Measurements from ENCODE around the gene MYOCD.

Gene MYOCD

DNA sequence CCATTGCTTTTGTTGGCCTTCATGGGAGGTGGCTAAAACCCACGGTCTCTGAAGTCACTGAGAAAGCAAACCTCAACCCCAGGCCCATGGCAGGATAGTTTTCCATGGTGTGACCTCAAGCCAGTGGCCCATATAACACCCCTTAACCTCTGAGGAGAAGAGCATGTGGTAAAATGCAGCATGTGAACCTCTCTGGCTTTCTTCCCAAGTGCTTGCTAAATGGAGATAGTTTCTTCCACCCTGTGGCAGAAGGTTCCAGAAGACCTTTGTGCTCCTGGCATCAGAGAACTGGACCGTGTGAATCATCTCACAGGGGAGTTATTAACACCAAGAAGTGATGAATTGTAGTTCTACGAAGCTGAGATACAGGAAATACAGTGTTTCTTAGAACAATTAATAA lies 47.3 kb downstream of the MYOCD start:
- DNase-seq (ENCODE audit: low read depth), result no peak

DNA sequence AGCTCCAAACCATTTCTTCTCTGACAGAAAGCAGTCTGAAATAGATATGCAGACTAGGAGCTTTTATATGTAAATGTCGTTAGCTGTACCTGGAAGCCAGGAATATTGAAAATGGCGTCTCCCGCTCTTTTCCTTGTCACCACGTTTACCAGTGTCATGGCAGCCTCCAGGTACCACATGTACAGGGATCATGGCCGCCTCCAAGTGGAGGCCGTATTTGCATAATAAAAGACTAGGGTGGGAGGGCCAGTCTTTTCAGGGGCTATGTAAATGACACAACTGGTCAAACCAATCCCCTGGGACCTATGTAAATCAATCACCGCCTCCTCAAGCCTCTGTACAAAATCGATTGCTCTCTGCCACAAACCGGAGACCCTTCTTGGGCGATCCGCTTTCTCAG lies 54.3 kb downstream of the MYOCD start:
- no peak for DNase-seq (ENCODE audit: low read depth)

DNA sequence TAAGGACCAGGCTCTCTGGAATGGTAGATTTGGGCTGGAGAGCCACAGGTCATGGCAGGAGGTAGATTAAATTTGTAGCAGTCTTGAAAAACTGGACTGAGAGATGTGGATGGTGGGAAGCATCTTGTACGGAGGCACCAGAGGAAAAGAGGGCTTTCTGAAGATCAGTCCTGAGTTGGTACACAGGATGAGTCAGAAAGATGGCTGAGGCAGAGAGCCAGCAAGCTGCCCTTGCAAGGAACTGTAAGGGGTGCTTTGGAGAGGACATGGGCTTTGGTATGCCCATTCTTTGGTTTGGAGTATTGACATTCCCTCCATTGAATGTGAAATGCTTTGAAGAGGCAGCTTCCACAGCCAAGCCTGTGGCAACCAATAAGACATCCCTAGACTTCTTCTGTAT lies 55.9 kb downstream of the MYOCD start:
- DNase-seq (ENCODE audit: low read depth), result no peak

DNA sequence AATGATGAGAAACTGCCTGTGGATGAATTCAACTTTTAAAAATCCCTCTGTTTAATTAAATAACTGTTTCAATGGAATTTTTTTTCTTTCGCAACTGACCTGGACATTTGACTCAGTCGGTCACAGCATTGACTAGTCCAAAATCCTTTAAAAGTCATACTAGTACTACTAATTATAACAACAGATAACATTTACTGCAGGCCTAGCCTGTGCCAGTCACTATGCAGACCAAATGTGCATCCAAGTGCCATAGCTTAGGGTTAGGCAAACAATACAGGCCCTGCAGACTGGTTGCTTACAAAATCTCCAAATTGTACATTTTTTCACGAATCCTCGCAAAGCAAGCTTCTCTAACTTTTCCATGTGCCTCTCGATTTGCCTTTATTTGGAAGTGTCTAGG lies 56.6 kb downstream of the MYOCD start:
- DNase-seq (ENCODE audit: low read depth), result no peak

DNA sequence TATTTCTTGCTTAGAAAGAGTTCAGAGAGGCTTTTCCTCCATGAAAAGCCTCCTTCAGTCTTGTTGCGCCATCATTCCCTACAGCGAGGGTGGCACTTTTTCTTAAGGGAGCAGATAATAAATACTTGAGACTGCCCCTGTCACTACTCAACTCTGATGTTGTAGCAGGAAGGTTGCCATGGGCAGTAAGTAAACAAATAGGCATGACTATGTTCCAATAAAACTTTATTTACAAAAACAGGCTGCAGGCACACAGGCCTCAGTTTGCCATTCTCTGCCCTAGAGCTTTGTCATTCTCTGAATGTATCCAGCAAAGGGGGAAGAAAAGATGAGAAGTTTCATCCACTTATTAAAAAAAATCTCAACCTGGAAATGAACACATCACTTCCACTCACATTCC lies 60.4 kb downstream of the MYOCD start:
- DNase-seq (ENCODE audit: low read depth), result no peak

DNA sequence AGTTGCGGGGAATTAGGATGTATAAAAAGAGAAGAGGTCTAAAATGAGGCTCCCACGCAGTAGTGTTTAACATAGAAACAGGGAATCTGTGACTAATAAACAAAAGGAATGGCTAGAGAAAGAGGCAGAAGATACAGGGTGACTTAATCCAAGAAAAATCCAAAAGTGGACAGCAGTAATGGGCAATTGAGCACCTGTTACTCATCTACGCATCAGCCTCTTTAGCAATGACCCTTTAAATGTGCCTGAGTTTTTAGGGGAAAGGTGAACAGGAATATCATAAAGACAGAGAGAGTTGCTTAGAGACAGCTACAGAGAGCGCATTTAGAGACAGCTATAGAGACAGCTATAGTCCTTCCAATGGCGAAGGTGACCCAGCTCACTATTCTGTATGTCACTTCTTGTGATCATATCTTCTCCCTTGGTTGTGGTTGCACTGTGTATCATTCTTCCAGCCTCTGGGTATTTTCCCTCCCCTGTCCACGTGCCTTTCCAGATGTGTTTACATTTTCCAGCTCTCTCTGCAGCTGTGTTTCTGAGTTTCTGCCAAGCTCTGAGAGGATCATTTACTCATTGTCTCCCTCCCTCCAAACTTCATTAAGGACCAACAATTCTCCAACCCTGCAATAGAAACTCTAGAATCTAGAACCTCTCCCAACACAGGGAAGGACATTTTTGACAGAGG lies 61.5 kb downstream of the MYOCD start:
- DNase-seq (ENCODE audit: low read depth), result no peak

DNA sequence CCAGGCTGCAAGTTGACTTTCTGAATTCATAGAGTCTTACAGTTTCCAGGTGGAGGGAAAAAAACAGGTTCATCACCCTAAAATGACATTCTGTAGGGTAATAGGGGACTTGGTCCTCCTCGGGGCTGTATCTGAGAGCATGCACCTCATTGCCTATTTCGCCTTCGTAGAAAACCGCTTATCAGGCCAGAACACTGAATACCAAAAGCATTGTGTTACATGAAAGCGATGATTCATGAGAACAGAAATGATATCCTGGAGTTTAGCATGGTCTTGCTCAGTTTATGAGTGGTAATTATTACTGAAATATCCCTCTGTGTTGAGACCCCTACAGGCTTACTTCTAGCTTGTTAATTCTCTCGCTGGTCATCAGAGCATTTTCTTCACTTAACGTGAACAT lies 62.2 kb downstream of the MYOCD start:
- no peak for DNase-seq (ENCODE audit: low read depth)

DNA sequence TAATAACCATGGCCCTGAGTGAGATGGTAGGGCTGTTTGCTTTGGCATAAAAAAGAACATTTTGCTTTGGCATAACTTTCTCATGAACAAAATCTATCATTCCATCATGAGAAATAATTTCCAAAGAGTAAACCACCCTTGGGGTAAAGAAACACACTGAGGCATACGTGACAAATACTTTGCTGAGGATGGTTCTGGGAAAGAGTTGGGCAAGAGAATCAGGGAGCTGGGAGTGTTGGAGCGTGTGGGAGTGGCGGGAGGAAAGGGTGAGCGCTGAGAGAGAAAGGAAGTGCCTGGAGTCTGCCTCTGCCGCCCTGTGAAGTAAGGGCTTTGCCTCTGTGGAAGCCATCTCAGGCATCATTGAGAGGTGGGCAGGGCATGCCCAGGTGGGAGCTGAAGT lies 63.4 kb downstream of the MYOCD start:
- DNase-seq (ENCODE audit: low read depth), result no peak

DNA sequence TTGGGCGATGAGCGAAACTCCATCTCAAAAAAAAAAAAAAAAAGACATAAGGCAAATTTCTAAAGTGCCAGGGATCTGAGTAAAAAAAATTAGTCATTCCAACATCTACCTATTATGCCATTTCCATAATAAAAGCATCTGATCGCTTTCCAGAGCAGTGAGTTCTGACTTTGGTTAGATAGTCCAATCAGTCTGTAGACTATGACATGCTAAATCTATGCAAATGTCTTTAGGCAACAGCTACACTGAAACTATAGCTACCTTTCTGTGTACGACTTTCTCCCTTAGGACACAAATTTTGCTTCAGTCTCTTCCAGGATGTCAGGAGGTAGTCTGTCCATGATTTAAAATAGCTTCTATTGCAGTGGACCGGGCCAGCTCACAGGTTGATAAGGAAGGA lies 64.7 kb downstream of the MYOCD start:
- no peak for DNase-seq (ENCODE audit: low read depth)

DNA sequence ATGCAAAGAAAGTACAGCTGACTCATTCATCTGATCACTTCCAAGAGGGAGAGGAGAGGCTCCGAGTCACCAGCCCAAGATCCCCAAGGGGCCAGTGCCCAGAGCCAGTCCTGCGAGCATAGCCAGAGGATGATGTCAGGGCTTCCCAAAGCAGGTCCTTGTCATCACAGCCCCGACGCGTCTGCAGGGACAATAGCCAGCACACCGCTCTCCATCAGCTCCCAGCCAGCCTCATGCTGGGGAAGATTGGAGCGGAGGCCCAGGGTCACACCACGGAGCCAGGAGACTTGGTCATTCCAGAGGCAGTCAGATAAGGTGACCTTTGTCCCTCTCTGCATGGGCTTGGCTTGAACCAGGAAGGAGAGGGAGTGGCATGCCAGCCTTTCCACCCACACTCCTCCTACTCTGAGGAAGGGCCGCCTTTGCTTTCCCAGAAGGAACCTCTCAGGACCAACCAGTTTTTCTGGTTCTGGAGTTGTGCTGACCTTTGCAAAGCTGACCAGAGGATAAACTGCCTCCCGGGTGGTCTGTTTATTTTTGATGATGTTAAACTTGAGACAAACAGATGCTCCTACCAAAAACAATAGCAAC lies 65.3 kb downstream of the MYOCD start:
- no peak for DNase-seq (ENCODE audit: low read depth)

DNA sequence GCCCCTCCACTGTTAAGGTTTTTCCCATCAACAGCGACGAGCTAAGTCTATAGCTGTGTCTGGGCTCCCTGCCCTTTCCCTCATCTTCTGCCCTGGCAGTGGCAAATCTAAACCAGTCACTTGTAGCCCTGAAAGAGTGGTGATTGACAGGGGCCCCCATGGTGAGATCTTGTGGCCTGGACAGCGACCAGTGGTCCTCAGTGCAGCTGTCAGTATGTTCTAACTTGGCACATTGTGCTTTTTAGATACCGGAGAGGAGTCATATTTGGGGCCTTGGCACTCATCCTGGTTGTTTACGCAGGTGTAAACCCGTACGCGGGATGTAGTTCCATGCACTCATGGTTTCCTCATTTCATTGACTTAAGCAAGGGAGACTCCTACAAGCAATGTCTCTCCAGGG lies 66.1 kb downstream of the MYOCD start:
- DNase-seq (ENCODE audit: low read depth), result no peak

DNA sequence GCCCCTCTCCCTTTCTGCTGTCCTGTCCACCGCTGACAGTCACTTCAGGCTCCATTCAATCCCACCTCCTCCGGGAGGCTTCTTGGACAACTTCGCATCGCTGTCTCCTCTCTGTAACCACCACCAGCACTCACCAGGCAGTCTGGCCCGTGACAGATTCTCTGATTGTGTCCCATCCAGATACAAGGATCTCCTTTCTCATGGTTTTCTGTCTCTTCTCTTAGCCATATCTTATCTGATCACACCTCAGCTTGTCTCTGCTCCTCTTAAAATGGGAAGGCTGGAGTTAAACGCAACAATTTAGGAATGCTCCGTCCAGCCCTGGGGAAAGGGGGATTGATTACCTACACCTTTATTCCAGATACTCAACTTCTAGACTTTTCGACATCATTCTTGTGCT lies 66.7 kb downstream of the MYOCD start:
- DNase-seq (ENCODE audit: low read depth), result no peak

DNA sequence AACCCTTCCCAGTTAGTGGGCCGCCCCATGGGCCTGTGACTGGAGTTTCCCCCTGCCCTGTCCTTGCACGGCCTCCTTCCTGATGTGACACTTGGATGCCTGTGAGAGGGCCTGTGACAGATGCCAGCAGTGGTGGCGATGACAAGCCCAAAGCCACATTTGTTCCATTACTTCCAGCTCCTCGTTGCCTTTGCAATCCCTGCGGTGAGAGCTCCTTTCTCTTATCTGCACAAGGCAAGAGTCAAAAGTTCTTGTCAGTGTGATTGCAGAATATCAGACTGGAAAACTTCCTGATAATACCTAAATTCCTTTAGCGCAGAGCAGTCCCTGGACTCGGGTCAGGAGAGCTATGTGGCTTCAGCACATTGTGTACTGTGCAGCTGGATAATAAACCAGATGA lies 69.2 kb downstream of the MYOCD start:
- DNase-seq (ENCODE audit: low read depth), result no peak

DNA sequence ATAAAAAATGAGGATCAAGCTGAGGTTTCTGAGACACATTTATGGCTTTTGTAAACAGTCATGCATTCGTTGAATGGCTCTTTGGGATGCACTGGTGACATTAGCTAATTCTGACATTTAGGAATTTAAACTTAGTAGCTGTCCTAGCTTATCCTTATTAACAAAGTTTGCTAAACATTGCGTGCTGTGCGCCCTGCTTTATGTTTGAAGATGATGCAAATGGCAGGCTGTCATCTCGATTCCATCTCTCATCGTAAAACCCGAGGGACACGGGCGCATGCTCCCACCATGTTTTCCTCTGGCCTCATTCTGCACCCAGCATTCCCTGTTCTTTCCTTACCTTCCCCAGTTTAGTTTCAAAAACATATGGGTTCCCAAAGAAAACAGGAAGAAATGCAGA lies 69.8 kb downstream of the MYOCD start:
- DNase-seq (ENCODE audit: low read depth), result no peak

DNA sequence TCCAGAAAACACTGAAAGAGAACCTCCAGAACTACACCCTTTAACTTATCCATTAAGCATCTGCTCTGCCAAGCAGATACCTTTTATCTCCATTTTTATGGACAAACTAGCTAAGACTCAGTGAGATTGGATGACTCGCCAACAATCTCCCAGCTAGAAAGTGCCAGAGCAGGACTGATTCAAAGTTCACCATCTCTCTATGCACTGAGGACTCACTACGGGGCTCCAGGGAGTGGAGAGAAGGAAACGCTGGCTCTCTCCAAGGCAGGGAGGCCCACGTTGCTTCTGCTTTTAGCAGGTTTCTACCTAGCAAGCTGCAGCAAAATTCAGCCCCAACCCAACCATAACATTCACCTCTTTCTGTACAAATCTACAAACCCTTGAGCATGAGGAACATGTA lies 70.8 kb downstream of the MYOCD start:
- DNase-seq (ENCODE audit: low read depth), result no peak

DNA sequence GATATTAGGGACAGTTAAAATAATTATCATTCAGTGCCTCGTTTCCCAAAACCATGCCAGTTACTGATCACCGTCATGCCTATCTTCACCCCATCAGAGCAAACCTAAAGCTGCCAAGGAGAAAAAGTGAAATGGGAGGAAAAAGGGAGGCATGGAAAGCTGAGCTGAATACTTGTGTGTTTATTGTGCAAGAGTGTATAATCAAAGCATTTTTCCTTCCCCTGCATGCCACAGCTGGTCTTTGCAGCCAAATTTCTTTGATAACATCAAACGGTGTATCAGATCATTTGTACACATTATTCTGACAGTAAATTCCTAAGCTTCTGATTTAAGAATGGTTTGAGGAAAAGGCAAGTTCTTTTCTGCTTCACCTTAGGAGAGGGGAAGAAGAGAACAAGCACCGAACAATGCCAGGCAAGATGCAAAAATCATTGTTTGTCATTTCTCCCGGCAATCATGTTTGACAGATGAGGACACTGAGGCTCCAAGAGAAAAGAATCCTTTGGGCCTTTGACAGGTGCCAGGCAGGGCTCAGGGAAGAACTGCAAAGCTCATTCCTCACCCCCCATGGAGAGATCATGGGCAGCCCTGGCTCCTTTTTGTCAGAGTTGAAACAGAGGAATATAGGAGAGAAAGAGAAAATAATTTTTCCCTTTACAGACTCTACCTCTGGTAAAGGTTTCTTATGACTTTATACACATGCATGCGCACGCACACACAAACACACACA lies 72.2 kb downstream of the MYOCD start:
- no peak for DNase-seq (ENCODE audit: low read depth)

DNA sequence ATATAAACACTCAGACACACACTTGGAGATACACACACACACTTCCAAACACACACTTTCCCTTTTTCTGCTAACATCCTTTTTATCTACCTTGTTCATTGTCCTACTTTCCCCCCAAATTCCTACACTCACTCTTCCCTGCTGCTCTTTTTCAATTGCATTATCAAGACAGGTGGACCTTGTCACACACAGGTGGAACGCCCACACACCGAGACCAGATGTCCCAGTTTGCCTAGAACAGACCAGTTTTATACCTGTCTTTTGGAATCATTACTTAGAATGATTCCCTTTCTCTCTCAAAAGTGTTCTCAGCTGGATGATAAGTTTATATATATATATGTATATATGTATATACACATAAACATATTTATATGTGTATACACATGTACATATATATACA lies 72.9 kb downstream of the MYOCD start:
- no peak for DNase-seq (ENCODE audit: low read depth)

DNA sequence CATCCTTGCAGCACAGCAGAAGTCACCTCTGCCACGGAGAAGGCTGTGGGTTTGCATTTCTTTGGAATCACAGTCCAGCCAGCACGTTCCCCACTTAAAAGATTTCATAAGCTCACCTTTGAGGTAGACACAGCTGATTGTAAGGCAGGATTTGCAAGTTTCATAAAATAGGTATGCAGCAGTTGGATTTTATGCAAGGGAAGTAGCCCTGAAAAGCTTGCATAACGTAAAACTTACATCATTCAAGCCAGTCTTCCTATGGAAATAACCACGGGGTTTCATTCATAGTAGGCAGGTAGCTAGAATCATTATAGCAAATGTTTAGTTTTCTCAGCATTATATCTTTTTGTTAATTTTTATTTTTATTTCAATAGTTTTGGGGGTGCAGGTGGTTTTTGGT lies 73.8 kb downstream of the MYOCD start:
- no peak for DNase-seq (ENCODE audit: low read depth)

DNA sequence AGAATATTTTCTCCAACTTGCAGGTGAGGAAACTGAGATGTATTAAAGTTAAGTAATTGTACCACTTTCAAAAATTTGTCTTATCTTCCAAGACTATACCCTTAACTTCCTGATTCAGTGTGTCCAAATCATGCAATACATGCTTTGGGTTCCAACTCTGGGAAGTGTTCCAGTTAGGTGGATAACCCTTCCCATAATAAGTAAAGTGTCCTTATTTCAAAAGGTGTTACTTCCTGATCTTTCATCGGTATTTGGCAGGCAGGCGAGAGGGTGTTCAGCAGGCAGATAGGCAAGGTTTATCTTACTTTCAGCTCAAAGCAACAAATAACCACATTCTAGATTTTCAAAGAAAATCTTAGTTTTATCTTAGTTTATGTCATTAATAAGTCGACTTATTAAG lies 77.4 kb downstream of the MYOCD start:
- no peak for DNase-seq (ENCODE audit: low read depth)

DNA sequence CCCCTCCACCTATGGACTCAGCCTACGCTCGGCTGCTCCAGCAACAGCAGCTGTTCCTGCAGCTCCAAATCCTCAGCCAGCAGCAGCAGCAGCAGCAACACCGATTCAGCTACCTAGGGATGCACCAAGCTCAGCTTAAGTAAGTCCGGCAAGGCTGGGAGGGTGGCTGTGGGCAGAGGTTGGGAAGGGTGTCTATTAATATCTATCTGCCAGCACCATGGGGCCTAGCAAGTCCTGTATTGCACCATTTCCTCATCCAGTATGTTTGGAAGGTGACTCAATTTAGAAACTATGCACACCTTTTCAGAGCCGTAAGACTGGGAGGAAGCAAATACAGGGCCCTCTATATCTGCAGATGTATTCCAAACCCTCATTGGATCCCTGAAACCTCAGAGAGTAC lies 78.6 kb downstream of the MYOCD start:
- DNase-seq (ENCODE audit: low read depth), result no peak

DNA sequence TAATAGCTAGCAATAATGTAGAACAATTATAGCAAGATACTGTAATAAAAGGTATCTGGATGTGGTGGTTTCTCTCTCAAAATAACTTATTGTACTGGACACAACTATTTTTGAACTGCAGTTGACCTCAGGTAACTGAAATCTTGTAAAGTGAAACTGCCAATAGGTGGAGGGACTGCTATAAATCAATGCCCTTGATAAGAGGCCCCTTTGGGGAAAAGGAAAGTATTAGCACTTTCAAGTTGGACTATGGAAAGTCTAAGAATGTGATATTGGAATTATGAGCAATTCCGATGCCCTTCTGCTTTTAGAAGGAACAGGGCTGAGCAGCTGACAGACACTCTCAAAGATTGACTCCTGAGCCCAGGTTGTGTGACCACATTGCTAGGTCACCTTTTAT lies 79.1 kb downstream of the MYOCD start:
- no peak for DNase-seq (ENCODE audit: low read depth)

DNA sequence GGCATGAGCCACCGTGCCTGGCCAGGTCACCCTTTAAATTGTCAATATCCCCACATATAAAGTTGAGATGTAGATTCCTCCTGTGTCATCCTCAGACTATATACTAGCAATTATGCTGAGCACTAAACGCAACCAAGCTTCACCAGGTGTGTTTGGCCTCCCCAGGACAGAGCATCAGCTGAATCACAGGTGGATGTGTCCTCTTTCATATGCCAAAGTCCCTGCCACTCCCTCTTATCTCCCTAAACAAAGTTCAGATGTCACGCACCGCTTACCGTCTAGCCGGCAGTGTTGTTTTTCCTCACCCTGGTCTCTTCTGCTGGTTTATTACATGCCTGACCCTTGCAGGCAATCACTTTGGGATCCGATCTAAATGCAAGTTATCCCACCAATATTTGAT lies 79.8 kb downstream of the MYOCD start:
- DNase-seq (ENCODE audit: low read depth), result no peak

DNA sequence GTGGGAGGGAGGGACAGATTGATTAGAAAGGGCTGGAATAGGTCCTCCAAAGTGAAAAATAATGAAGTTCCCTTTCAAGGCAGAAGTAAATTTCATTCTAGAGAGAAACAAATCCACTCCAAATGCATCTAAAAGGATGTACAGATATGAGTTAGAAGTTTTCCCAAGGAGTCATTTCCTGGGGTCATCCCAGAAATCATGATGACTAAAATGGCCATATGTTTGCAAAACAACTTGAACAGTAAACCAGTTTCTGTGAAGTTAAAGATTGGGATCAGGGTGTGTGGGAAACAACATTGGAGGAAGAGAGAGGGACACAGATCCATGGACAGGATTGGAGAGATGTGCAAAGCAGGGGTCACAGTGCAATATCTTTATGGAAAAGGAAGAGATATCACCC lies 91.1 kb downstream of the MYOCD start:
- DNase-seq (ENCODE audit: low read depth), result no peak

DNA sequence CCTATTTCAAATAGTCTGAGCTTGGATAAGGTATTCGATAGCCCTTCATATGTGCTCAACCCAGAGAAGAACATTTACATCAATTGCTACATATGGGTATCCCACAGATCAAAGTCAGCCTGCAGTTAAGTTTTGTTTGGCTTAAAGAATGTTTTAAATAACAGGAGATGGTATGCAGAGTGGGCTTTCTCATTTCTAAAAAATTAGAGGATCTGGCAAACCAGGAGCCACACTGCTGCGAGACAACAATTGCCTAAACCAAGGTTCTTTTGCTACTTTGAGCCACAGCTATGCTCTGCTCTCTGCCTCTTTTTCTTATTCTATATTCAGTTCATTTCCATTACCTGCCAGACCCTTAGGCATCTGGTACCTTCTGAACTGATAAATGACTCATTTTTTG lies 93.4 kb downstream of the MYOCD start:
- no peak for DNase-seq (ENCODE audit: low read depth)

Measured in activated T-cell treated with anti-CD3 and anti-CD28 coated beads for 48 hours (primary cell).